Measurements from ENCODE around the gene SRPX2.
"Not testable (repeated sequence)": the region's sequence is repeated elsewhere in the genome, so short reads cannot be mapped to it uniquely, and the experiment has no call there.

Gene SRPX2

DNA sequence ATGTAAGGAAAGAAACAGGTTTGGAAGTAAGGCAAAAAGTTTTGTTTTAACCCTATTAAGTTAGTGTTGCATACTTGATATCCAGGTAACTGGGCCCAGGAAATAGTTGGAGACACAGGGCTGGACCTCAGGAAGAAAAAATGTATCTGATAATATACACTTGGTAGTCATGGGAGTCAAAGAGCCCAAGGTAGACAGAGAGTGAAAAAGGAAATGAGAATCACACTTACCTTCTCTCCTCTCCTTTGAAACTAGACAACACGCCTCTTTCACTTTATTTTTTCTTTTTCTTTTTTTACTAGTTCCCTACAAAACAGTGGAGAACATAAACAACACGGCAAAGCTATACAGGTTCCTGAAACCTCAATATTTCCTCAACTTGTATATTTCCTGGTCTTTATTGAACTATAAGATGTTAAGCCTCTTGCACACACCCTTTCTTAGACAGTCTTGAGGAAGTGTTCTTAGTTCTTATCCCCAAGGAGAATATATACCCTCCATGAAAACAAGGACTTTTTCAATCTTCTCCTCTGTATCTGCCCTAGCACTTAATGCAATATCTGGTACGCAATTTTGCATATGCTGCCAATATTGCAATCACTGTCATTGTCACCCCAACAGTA is 60.7 kb downstream of the SRPX2 start:
- DNase-seq, result no peak

DNA sequence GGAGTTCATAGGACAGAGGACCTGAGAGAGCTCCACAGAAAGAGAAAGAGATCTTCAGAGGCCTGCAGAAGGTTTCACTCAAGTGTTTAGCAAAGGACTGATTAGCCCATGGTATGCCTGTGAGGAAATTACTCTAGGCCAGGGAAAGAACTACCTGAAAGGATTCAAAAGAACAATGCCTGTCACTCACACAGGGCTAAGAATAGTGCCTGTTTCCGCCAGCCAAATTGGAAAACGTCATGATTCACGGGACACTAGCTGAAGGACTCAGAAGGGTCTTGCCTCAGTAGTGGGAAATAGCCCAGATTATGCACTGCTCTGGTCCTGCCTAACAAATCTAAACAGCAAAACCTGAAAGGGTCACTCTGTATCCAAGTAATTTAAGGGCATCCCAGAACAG is 66.8 kb downstream of the SRPX2 start:
- no peak for DNase-seq

GRCh38 chrX:100717363-100717762 is 73.4 kb downstream of the SRPX2 start:
- no peak for DNase-seq

DNA sequence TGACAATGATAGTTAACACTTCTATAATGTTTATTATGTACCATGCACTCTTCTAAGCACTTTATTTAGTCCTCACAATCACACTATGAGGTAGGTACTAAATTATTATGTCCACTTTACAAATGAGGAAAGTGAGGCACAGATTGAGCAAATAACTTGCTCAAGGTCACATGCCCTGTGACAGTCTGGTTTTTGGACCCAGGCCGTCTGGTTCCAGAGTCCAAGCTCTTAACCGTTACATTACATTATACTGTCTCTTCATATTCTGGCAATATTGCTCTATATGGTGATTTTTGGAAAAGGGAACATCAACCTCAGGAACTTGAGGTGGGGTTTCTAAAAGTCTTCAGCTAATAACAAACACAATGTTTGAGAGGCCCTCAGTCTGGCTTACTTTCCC is 75.1 kb downstream of the SRPX2 start:
- DNase-seq, result no peak

DNA sequence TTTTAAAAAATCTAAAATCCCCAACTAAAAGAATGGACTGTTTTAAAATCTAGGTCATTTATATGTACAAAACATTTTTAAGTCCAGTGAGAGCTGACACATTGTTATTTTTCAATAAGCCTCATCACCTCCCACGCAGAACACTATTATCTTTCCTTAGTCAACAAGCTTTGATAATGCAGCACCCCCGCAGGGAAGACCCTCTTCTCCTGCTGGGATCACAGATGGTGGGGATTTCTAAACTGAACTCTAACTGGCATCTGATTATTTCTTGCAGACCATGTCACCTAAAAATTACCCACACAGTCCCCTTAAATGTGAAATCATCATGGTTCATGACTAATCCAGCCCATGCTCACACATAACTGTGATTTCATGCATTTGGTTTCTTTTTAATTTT is 76.3 kb downstream of the SRPX2 start:
- no peak for DNase-seq

- DNase-seq, result no peak
Measured at GRCh38 chrX:100721328-100721727, 77.3 kb downstream of the SRPX2 start.

GRCh38 chrX:100724006-100724405 is 80.0 kb downstream of the SRPX2 start:
- DNase-seq, result not testable (repeated sequence)
